Activated CD4-positive, alpha-beta memory T cell treated with anti-CD3 and anti-CD28 coated beads, Interleukin-2, amount 10 ng/mL, durations not matched to agents 7 days and 5 days (primary cell): ENCODE results near the gene ATG4C. TPM values are rescaled to one million over a fixed set of nuclear protein-coding genes. Genes with fewer than 3 reads are reported as not detected.
"Not testable (repeated sequence)": the region's sequence is repeated elsewhere in the genome, so short reads cannot be mapped to it uniquely, and the experiment has no call there.

Experiments
- CTCF ChIA-PET: fragments of 350-600 bp; sonication (Branson Sonifier 250); formaldehyde crosslinking; loops from one replicate; lab custom pipeline; 2021; ENCODE audit warnings: antibody characterized with exemption, inconsistent platforms; lab: Charles Lee
- POLR2A ChIA-PET: fragments of 350-600 bp; sonication (Branson Sonifier 250); formaldehyde crosslinking; loops from one replicate; lab custom pipeline; 2021; ENCODE audit warnings: antibody characterized with exemption; lab: Charles Lee
- DNase-seq: peaks from one replicate; pipeline ENCODE4 v3.0.0-alpha.2; 2020
- H3K27ac Mint-ChIP-seq: one replicate; pipeline ENCODE4 v1.8.0; 2021; ENCODE audit warnings: mild to moderate bottlenecking, mixed read lengths
- H3K27me3 Mint-ChIP-seq: one replicate; pipeline ENCODE4 v1.8.0; 2021; ENCODE audit warnings: mixed read lengths
- H3K36me3 Mint-ChIP-seq: one replicate; pipeline ENCODE4 v1.8.0; 2021; ENCODE audit warnings: low read depth, mixed read lengths
- H3K4me1 Mint-ChIP-seq: one replicate; pipeline ENCODE4 v1.8.0; 2021; ENCODE audit warnings: mixed read lengths
- H3K4me3 Mint-ChIP-seq: one replicate; pipeline ENCODE4 v1.8.0; 2021; ENCODE audit warnings: mild to moderate bottlenecking, mixed read lengths
- H3K9me3 Mint-ChIP-seq: one replicate; pipeline ENCODE4 v1.8.0; 2021; ENCODE audit warnings: mixed read lengths
- total RNA-seq, 2 experiments: library from RNA; stranded (reverse); gene quantifications; one replicate each; pipeline ENCODE4 v1.2.3, GENCODE V29; 2021

The ATG4C gene
- total RNA-seq, 2 experiments from 2014 or later: 10.5 to 12.6 TPM

DNA sequence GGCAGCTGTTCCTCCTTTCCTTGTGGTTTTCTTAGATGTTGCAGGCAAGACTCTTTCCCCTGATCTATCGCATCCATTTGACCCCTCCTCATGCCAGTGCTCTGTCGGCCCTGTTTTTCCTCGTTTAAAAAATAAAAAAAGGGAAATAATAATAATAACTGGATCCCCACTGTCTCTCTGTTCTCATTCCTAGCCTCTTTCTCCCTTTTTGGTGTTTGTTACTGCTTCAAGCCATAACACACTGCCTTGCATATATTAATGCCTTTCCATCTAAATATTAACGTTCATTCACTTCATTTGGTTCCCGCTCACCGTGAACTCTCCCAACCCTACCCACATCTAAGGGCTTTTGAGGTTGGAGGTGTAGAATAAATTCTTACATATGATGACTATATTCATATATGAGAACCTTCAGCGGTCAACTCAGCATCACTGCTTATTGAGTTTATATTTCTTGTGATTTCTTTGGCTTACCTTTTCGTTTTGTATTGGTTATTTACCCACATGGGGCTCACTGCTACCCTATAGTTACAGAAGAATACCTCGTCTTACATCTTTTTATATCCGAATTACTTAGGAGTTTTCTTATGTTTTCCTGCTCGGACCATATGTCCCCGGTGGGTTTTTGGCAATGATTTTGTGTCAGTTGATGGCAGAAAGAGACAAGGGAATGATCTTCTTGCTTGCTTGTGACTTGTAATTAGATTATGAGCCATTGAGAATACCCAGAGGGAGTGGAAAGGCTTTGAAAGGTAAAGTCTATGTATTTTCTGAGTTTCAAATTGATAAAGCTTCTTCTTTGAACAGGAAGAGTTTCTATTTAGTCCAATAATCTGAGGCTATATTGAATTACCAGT lies 805 bp downstream of the ATG4C start:
- Mint-ChIP-seq H3K27me3 (peaks cover 5% of the 10 kb centered on the region), H3K27ac (no peak overlapping the region), H3K9me3 (no peaks in the 10 kb centered on the region), H3K4me3 (no peak overlapping the region), H3K36me3 (no peaks in the 10 kb centered on the region), H3K4me1 (peaks cover 9% of the 10 kb centered on the region)
- ChIA-PET CTCF (no interaction called here), POLR2A (interaction anchor here (0.6 to 1.1 kb wide), 5 partner anchors 16 to 350 kb away, joined by 3 to 6 read pairs (median 3); no protein-coding TSS in a partner anchor)
- DNase-seq: no peak

DNA sequence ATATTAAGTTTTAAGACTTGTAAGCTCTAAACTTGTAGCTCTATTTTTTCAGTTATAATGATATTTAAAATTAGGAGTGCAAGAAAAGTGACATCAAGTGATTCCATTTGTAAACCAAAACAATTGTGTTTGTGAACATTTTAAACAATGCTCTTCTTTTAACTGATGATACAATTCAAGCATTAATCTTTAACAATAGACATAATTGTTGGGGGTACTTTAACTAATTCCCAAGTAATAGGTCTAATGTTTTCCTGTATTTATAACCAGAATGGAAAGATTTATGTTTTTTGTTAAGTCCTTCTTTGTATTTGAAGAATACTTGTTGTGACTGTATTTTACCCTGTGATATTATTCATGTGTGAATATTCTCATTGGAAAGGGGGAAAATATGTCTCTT lies 6.8 kb downstream of the ATG4C start:
- CTCF ChIA-PET: no interaction called here
- no peak for DNase-seq

DNA sequence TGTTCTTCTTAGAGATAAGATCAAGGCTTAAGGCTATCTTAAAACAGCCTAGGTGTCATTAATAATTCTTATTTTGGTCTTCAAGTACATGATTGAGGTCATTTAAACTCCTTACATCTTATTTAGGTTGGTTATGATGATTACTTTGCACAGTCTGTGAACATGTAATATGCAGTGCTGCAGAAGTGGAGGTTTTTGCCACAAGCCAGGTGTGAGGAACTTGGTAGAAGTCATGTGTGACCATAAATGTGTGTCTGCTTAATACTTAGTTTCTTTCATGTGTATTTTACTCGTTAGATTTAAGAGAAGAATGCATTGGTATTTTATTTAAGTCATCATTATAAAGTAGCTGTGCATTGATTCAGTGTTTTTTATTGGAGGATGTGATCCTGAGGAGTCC lies 10.1 kb downstream of the ATG4C start:
- H3K27ac Mint-ChIP-seq: no peak overlapping the region
- H3K4me1 Mint-ChIP-seq: no peaks in the 10 kb centered on the region
- DNase-seq: no peak
- H3K36me3 Mint-ChIP-seq: no peaks in the 10 kb centered on the region
- POLR2A ChIA-PET: no interaction called here
- H3K27me3 Mint-ChIP-seq: no peaks in the 10 kb centered on the region
- H3K9me3 Mint-ChIP-seq: no peaks in the 10 kb centered on the region
- CTCF ChIA-PET: interaction anchor here (0.7 kb wide), 1 partner anchor 72 kb away, joined by 3 read pairs; no protein-coding TSS in a partner anchor
- H3K4me3 Mint-ChIP-seq: no peak overlapping the region

More for the DNA sequence above, 6.8 kb downstream of the ATG4C start:
- Mint-ChIP-seq H3K9me3 (no peaks in the 10 kb centered on the region), H3K36me3 (no peaks in the 10 kb centered on the region), H3K27me3 (no peaks in the 10 kb centered on the region), H3K4me1 (peaks cover 9% of the 10 kb centered on the region), H3K27ac (no peak overlapping the region), H3K4me3 (no peak overlapping the region)
- POLR2A ChIA-PET: no interaction called here

DNA sequence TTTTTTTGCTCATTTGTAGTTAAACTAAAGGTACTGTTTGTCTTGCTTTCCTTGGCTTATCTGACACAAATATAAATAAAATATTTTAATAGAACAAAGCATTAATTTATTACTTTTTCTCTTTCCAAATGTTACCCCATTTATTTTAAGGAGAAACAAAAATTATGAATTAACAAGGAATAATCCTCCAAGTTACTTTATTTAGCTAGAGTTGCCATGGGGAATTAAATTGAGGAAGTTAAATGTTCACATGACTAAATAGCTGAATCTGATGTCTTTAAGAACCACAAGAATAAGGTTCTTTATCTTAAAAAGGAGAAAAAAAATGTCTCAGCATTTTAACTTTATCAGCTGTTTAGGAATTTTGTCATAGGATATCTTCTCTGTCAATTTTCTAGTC lies 12.3 kb downstream of the ATG4C start:
- Mint-ChIP-seq H3K4me3 (no peak overlapping the region), H3K9me3 (no peaks in the 10 kb centered on the region), H3K4me1 (peaks cover 10% of the 10 kb centered on the region), H3K36me3 (no peaks in the 10 kb centered on the region), H3K27me3 (no peaks in the 10 kb centered on the region), H3K27ac (no peak overlapping the region)
- ChIA-PET CTCF (no interaction called here), POLR2A (no interaction called here)
- DNase-seq: no peak

DNA sequence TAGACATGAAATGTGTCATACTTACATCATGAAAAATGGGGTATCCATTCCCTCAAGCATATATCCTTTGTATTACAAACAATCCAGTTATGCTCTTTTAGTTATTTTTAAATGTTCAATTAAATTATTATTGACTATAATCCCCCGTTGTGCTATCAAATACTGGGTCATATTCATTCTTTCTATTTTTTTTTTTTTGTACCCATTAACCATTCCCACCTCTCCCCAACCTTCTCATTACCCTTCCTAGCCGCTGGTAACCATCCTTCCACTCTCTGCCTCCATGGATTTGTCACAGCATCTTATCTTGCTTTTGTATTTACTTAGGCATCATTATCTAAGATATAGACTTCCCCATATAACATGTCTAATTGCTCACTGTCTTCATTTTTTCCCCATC lies 15.8 kb downstream of the ATG4C start:
- H3K4me3 Mint-ChIP-seq: no peak overlapping the region
- H3K36me3 Mint-ChIP-seq: peaks cover 4% of the 10 kb centered on the region
- DNase-seq: no peak
- no peaks in the 10 kb centered on the region for H3K27me3 Mint-ChIP-seq
- ChIA-PET POLR2A (no interaction called here), CTCF (no interaction called here)
- H3K27ac Mint-ChIP-seq: no peak overlapping the region
- H3K4me1 Mint-ChIP-seq: peaks cover 12% of the 10 kb centered on the region
- no peaks in the 10 kb centered on the region for H3K9me3 Mint-ChIP-seq

DNA sequence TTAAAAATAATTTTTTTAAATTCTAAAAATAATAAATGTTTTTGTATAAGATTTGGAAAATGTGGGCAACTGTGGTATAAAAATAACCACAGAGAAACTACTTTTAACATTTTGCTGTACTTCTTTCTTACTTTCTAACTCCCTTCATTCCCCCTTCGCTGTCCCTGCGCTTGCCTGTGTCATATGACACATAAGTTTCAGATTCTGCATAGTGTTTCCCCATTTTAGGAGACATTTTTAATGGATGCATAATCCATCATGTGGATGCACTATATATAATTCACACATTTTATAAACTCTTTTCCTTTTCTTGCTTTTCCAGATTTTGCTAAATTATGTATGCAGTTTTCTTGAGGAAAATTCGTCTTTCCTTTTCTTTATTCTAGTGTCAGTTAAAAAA lies 16.3 kb downstream of the ATG4C start:
- no peak overlapping the region for H3K4me3 Mint-ChIP-seq
- peaks cover 4% of the 10 kb centered on the region for H3K36me3 Mint-ChIP-seq
- no peaks in the 10 kb centered on the region for H3K9me3 Mint-ChIP-seq
- H3K4me1 Mint-ChIP-seq: peaks cover 12% of the 10 kb centered on the region
- CTCF ChIA-PET: interaction anchor here (1.3 kb wide), 1 partner anchor 41 kb away, joined by 6 read pairs; no protein-coding TSS in a partner anchor
- DNase-seq: no peak
- POLR2A ChIA-PET: interaction anchor here (1.2 kb wide), 1 partner anchor 16 kb away, joined by 3 read pairs; the partner anchor contains the start of gene ATG4C
- H3K27me3 Mint-ChIP-seq: no peaks in the 10 kb centered on the region
- H3K27ac Mint-ChIP-seq: no peak overlapping the region

DNA sequence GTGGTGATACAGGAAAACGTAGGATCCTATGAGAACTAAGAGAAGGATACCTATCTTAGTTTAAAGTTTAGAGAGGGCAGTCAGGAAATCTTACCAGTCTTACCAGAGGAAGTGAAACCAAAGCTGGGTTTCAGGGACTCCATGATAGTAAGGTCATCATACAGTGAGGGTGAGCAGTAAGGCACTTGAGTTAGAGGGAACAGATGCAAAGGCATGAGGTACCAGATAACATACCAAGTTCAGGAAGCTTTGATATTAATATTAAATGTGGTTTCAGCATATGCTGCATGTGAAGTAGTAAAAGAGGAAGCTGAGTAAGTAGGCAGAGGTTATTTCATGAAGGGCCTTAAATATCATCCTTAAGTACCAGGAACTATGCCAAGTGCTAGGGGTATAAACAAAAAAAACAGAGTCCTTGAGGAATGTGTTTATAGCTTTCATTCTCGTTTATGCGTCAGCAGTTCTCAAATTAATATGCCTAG lies 16.9 kb downstream of the ATG4C start:
- ChIA-PET CTCF (interaction anchor here (1.3 kb wide), 1 partner anchor 41 kb away, joined by 6 read pairs; no protein-coding TSS in a partner anchor), POLR2A (interaction anchor here (1.2 kb wide), 1 partner anchor 17 kb away, joined by 3 read pairs; the partner anchor contains the start of gene ATG4C)
- DNase-seq: no peak

DNA sequence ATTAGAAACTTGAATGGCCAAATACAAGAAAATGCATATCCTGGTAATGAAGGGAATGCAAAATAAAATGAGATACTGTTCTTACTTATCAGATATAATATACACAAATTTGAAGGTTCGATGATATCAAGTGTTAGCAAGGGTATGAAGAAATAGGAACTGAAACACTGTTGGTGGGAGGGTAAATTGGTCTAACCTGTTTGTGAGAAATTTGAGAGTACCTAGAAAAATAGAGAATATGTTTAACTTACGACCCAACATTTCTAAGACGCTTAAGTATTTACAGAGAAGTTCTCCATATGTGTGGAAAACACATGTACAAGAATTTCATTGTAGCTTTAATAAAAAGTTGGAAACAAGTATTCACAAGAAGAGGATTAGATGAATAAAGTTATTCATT lies 25.9 kb downstream of the ATG4C start:
- CTCF ChIA-PET: no interaction called here
- Mint-ChIP-seq H3K4me3 (no peak overlapping the region), H3K27ac (no peak overlapping the region), H3K27me3 (no peaks in the 10 kb centered on the region), H3K9me3 (no peaks in the 10 kb centered on the region), H3K4me1 (peaks cover 2% of the 10 kb centered on the region), H3K36me3 (peaks cover 23% of the 10 kb centered on the region)
- POLR2A ChIA-PET: no interaction called here
- no peak for DNase-seq

More for the DNA sequence above, 16.9 kb downstream of the ATG4C start:
- H3K9me3 Mint-ChIP-seq: no peaks in the 10 kb centered on the region
- no peak overlapping the region for H3K4me3 Mint-ChIP-seq
- H3K27ac Mint-ChIP-seq: peak overlapping the region; percentile 8
- H3K27me3 Mint-ChIP-seq: no peaks in the 10 kb centered on the region
- peaks cover 12% of the 10 kb centered on the region for H3K4me1 Mint-ChIP-seq
- peaks cover 6% of the 10 kb centered on the region for H3K36me3 Mint-ChIP-seq

DNA sequence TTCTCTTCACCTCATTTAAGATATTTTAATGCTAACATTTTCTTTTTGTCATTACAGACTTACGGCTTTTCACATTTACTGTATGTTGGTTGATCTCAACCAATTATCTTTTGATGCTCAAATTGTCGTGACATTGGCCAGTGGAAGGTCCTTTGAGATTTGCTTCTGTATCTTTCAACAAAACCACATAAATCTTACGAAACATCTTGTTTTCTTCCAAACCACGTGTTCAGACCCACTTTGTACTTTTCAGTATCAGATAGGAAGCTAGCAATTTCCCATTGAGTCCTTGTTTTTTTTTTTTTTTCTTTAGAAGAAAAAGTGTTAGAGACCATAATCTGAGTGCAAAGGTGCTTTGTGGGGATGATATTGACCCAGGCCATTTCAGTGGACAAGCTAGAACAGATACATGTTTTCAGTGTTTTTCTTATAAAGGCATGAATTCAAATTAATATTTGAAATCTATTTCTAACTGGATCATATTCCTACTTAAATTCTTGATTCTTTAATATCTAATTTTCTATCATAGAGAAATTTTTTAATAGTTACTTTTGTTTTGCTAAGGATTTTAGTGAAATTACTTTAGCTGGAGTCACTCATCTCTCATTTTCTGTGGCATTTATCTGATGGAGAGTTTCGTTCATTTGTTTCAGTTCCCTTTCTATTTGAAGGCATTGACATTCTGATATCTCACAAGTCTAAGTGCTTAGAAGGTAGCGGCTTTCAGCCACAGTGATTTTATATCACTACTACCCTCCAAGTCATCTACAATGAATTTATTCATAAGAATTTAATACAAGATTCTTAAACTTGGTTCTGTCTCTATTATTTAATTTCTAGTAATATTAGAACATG lies 26.7 kb downstream of the ATG4C start:
- Mint-ChIP-seq H3K36me3 (peaks cover 23% of the 10 kb centered on the region), H3K4me3 (no peak overlapping the region), H3K27ac (no peak overlapping the region), H3K4me1 (peaks cover 2% of the 10 kb centered on the region), H3K27me3 (no peaks in the 10 kb centered on the region), H3K9me3 (no peaks in the 10 kb centered on the region)
- no peak for DNase-seq
- CTCF ChIA-PET: no interaction called here
- POLR2A ChIA-PET: no interaction called here

DNA sequence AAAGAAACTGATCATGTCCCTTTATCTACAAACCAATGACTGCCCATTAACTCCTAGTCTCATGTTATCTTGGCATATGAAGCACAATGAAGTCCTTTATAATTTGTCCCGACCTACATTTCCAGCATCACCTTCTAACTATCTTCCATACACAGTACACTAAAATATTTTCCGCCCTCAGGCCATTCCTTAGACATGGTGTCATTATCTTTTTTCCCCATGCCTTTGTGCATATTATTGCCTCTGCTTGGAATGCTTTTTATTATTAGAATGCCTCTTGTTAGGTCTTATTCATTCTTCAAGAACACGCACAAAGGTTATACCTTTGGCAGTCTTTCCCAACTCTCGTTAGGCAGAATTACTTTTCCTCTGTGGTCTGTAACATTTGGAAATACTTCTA lies 39.6 kb downstream of the ATG4C start:
- CTCF ChIA-PET: no interaction called here
- H3K27ac Mint-ChIP-seq: no peak overlapping the region
- no peaks in the 10 kb centered on the region for H3K4me1 Mint-ChIP-seq

DNA sequence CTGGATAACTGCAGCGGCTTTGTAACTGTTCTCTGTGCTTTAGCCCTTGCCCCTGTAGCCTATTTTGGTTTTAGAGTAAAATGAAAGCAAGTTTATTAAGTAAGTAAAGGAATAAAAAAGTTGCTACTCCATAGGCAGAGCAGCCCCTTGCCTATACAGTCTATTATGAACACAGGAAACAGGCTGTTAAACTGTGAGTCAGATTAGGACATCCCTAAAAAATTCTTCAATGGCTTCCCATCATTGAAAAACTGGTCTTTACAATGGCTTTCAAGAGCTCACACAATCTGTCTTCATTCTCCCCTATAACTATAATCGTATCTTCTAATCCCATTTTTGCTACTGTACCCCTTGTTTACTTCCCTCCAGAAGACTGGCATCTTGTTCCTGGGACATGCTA lies 43.0 kb downstream of the ATG4C start:
- Mint-ChIP-seq H3K27me3 (no peaks in the 10 kb centered on the region), H3K4me3 (no peak overlapping the region), H3K27ac (no peak overlapping the region), H3K4me1 (no peaks in the 10 kb centered on the region), H3K9me3 (no peaks in the 10 kb centered on the region), H3K36me3 (peaks cover 5% of the 10 kb centered on the region)
- DNase-seq: no peak
- ChIA-PET POLR2A (no interaction called here), CTCF (no interaction called here)

More for the DNA sequence above, 39.6 kb downstream of the ATG4C start:
- H3K9me3 Mint-ChIP-seq: no peaks in the 10 kb centered on the region
- H3K4me3 Mint-ChIP-seq: no peak overlapping the region
- no peak for DNase-seq
- no peaks in the 10 kb centered on the region for H3K27me3 Mint-ChIP-seq
- peaks cover 5% of the 10 kb centered on the region for H3K36me3 Mint-ChIP-seq
- POLR2A ChIA-PET: no interaction called here

DNA sequence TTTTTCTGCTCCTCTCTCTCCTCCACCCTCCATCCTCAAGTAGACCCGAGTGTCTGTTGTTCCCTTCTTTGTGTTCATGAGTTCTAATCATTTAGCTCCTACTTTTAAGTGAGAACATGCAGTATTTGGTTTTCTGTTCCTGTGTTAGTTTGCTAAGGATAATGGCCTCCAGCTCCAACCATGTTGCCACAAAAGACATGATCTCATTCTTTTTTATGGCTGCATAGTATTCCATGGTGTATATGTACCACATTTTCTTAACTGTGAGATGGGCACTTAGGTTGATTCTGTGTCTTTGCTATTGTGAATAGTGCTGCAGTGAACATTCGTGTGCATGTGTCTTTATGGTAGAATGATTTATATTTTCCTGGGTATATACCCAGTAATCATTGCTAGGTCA lies 43.9 kb downstream of the ATG4C start:
- H3K4me3 Mint-ChIP-seq, CTCF ChIA-PET, DNase-seq, H3K4me1 Mint-ChIP-seq, H3K9me3 Mint-ChIP-seq, POLR2A ChIA-PET, H3K27me3 Mint-ChIP-seq, H3K27ac Mint-ChIP-seq, H3K36me3 Mint-ChIP-seq: not testable (repeated sequence)

DNA sequence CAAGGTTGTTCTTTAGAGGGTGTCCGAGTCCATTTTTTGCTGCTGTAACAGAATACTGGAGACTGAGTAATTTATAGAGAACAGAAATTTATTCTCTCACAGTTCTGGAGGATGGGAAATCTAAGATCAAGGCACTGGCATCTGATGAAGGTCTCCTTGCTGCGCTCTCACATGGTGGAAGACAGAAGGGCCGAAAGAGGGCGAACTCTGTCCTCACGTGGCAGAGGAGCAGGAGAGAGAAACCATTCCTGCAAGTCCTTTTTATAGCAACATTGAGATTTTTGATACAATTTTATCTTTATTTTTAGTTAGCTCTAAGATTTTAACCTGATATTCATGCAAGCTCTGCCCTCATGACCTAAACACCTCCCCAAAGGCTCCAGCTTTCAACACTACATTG lies 48.3 kb downstream of the ATG4C start:
- H3K27ac Mint-ChIP-seq: no peak overlapping the region
- no peaks in the 10 kb centered on the region for H3K9me3 Mint-ChIP-seq
- no peak for DNase-seq
- ChIA-PET CTCF (interaction anchor here (0.6 to 3.2 kb wide), 2 partner anchors 9 to 1082 kb away, joined by 3 to 18 read pairs; no protein-coding TSS in a partner anchor), POLR2A (no interaction called here)
- no peak overlapping the region for H3K4me3 Mint-ChIP-seq
- H3K27me3 Mint-ChIP-seq: no peaks in the 10 kb centered on the region
- H3K36me3 Mint-ChIP-seq: no peaks in the 10 kb centered on the region
- no peaks in the 10 kb centered on the region for H3K4me1 Mint-ChIP-seq
